GM19238 (cell line): Measurements from ENCODE around the gene ZSCAN31.
"Not testable (repeated sequence)": the region's sequence is repeated elsewhere in the genome, so short reads cannot be mapped to it uniquely, and the experiment has no call there.

ENCODE experiments used
- DNase-seq: peaks from one replicate; pipeline ENCODE4 v3.0.0; 2011; ENCODE audit warnings: low spot score; ENCODE audit not compliant: insufficient read length

The ZSCAN31 gene

DNA sequence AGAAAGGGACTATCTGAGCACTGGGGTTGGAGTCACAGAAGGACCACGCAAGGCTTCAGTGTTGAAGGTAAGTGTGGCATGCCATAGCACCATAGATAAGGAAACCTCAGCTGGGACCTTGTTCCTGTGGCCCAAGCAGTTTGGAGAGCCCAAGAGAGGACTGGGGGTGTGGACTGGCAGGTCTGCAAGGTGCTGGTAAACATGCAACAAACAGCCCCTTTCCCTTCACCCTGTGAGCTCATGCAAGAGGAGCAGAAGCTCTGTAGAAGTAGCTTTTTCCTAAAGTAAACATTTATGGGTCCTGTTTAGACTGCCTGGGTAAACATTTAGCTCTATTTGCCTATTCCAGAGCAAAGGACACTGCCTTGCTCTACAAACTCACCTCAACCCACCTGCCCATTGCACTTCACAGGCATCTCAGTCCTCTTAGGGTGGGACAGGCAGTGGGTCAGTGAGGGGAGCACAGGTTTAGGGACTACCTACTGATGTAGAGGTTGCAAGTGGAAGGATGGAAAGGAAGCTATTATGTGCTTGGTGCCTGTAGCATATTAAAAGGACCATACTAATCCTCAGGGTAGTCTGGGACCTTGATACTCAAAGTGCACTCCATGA, 12.0 kb downstream of the ZSCAN31 start:
- DNase-seq, result no peak

DNA sequence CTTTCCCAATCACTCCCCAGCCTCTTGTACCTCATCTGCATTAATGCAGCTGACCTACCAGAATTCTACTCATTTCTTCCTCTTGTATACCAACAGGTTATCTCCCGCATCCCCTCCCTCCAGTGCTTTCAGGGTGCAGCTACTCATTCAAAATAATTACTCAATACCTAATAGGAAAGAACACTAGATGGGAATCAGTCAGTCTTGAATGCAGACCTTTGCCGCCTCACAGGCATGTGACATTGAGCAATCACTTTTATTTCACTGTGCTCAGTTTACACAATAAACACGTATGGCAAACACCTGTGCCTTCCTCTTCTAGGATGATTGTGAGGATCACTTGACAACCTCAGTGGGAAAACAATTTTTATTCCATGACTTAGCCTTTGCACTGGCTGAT, 13.3 kb downstream of the ZSCAN31 start:
- no peak for DNase-seq

DNA sequence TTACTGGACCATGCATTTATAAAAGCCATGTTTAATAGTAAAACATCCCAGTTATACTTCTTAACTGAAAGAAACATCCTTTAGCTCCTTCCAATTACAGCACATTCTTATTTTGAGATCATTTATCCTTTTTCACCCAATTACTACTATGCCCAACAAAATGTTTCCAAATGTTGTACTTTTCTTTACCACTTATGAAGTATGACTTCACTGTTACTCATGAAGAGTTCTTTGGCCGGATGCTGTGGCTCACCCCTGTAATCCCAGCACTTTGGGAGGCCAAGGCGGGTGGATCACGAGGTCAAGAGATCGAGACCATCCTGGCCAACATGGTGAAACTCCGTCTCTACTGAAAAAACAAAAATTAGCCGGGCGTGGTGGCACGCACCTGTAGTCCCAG, 18.1 kb downstream of the ZSCAN31 start:
- not testable (repeated sequence) for DNase-seq

- no peak for DNase-seq
Measured at GRCh38 chr6:28315628-28316027, 20.3 kb downstream of the ZSCAN31 start.

DNA sequence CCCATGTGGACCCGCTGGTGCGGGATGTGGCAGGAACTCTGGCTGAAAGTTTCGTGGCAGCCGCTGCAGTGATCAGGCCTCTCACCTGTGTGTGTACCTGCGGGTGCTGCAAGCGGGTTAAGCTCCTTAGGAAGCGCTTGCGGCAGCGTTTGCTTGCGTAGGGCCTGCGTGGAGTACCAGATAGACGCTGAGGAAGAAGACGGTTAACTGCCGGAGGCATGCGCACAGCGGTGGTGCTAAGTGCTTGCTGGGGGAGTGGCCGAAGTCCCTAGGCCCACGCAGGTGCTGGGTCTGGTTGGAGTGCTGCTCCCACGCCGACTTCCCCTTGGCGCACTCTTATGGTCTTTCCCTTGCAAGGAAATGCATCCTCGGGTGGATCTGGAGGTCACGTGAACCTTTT, 23.0 kb downstream of the ZSCAN31 start:
- DNase-seq, result no peak

DNA sequence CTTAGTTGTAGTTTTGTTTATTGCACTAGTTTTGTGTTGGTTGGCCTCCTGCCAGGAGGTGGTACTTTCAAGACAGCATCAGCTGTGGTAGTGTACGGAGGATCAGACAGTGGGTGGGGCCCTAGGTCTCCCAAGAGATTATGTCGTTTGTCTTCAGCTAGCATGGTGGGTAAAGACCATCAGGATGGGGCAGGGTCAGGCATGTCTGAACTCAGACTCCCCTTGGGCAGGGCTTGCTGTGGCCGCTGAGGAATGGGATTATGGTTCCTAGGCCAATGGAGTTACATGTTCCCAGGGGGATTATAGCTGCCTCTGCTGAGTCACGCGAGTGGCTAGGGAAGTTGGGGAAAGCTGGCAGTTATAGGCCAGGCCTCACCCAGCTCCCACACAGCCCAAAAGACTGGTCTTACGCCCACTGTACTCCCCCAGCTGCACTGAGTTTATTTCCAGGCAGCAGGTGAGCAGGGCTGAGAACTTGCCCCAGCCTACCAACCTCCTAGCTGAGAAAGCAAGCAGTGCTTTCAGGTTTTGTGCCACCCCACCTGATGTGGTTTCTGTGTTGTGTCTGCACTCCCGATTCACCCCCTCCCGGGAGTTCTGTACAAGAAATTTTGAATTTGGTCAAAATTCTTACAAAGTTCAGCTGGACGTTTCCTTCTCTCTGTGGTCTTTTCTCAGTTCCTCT, 24.7 kb downstream of the ZSCAN31 start:
- DNase-seq, result no peak

DNA sequence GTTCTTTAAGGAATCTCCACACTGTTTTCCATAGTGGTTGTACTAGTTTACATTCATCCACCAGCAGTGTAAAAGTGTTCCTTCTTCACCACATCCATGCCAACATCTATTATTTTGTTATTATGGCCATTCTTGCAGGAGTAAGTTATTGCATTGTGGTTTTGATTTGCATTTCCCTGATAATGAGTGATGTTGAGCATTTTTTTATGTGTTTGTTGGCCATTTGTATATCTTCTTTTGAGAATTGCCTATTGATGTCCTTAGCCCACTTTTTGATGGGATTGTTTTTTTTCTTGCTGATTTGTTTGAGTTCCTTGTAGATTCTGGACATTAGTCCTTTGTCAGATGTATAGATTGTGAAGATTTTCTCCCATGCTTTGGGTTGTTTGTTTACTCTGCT, 29.6 kb downstream of the ZSCAN31 start:
- not testable (repeated sequence) for DNase-seq

GRCh38 chr6:28303570-28303969, 32.4 kb downstream of the ZSCAN31 start:
- DNase-seq, result peak; percentile 6

DNA sequence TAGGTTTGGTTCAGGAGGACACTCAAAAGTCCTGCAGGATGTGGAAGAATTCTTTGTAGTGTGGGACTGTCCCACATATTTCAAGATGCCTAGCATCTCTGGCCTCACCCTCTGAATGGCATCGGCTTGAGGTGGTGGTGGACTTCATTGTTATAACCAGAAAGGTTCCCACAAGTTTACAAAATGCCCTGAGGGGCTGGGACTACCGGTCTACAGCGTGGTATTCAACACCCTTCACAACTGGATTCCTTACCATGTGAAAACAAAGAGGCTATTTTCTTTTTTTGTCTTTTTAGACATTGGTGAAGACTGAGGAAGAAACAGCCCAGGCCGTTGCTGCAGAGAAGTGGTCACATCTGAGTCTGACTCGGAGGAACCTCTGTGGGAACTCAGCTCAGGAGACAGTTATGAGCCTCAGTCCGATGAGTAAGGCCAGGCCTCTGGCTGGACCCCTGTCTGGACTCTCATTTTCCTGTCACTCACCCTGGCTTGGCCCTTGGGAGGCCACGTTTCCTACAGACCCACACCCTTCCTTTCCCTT, 39.4 kb downstream of the ZSCAN31 start:
- no peak for DNase-seq

- no peak for DNase-seq
Measured at GRCh38 chr6:28295326-28295725, 40.6 kb downstream of the ZSCAN31 start.

DNA sequence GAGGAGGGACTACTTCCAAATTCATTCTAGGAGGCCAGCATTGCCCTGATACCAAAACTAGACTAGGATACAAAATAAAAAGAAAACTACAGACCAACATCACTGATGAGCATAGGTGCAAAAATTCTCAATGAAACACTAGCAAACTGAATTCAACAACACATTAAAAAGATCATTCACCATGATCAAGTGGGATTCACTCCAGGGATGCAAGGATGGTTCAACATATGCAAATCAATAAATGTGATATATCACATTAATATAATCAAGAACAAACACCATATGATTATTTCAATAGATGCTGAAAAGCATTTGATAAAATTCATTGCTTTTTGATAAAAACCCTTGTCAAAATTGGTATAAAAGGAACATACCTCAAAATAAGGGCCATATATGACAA, 44.4 kb downstream of the ZSCAN31 start:
- no peak for DNase-seq

- DNase-seq, result no peak
Measured at GRCh38 chr6:28282926-28283325, 53.0 kb downstream of the ZSCAN31 start.

GRCh38 chr6:28281288-28282064, 54.5 kb downstream of the ZSCAN31 start, which contains the start of gene PGBD1:
TSS of gene PGBD1 (plus strand) at chr6:28281572. CDS start at chr6:28283814, 2,242 bp downstream.
- DNase-seq, result peak; percentile 44

DNA sequence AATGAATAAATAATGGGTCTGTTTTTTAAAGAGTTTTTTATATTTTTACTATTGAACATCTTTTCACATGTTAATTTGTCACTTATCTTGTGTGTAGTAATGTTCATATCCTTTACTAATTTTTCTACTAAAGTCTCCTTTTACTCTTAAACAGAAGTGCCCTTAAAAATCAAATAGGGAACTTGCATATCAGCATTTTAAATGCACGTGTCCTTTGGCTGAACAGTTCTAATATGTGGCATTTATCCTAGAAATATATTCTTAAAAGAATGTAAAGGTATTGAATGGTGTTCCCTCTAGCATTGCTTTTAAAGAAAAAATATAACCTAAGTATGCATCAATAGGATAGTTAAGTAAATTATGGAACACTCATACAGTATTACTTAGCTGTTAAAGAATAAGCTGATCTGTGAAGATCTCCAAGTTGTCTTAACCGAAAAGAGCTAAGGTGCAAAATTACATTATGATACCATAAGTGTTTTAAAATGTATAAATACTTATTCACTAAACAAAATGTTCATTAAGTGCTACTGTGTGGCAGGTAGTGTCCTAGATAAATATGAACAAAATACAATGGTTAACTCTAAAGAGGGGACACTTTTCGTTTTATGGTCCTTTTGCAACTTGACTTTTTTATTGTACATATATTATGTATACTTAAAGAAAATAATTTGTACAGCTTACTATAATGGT, 55.2 kb downstream of the ZSCAN31 start:
- no peak for DNase-seq

GRCh38 chr6:28277746-28278145, 58.2 kb downstream of the ZSCAN31 start:
- DNase-seq, result no peak

- DNase-seq, result no peak
Measured at GRCh38 chr6:28274888-28275287, 61.1 kb downstream of the ZSCAN31 start.
